H9 (cell line): ENCODE results near the gene EPB41L1. TPM values are rescaled to one million over a fixed set of nuclear protein-coding genes. Genes with fewer than 3 reads are reported as not detected.

Experiments used
- DNase-seq: peaks from one replicate; pipeline ENCODE4 v3.0.0-alpha.2; 2017
- H2AFZ ChIP-seq: one replicate; pipeline ENCODE4 v1.6.1; 2013; ENCODE audit warnings: mild to moderate bottlenecking, low read length, control low read depth, moderate library complexity
- H2AK5ac ChIP-seq: 2 replicates; pipeline ENCODE4 v1.6.1; 2013; ENCODE audit warnings: low read length, control low read depth, mixed read lengths; ENCODE audit not compliant: insufficient read length
- H2BK120ac ChIP-seq: one replicate; pipeline ENCODE4 v1.6.1; 2013; ENCODE audit warnings: low read depth, mild to moderate bottlenecking, low read length, control low read depth, inconsistent platforms; ENCODE audit not compliant: poor library complexity, severe bottlenecking
- H2BK12ac ChIP-seq: 2 replicates; pipeline ENCODE4 v1.6.1; 2013; ENCODE audit warnings: low read length, control low read depth, mixed read lengths, low read depth; ENCODE audit not compliant: insufficient read length
- H2BK15ac ChIP-seq: 2 replicates; pipeline ENCODE4 v1.6.1; 2013; ENCODE audit warnings: low read depth, low read length, control low read depth
- H2BK20ac ChIP-seq: one replicate; pipeline ENCODE4 v1.6.1; 2013; ENCODE audit warnings: low read depth, mild to moderate bottlenecking, low read length, control low read depth, inconsistent platforms; ENCODE audit not compliant: poor library complexity, severe bottlenecking
- H2BK5ac ChIP-seq: 2 replicates; pipeline ENCODE4 v1.6.1; 2013; ENCODE audit warnings: low read length, control low read depth, mixed read lengths; ENCODE audit not compliant: insufficient read length
- H3K14ac ChIP-seq: 2 replicates; pipeline ENCODE4 v1.6.1; 2013; ENCODE audit warnings: low read length, control low read depth; ENCODE audit not compliant: insufficient read depth
- H3K18ac ChIP-seq: 2 replicates; pipeline ENCODE4 v1.6.1; 2013; ENCODE audit warnings: low read depth, mild to moderate bottlenecking, mixed read lengths, low read length, control low read depth; ENCODE audit not compliant: insufficient read length
- H3K23ac ChIP-seq: 2 replicates; pipeline ENCODE4 v1.6.1; 2013; ENCODE audit warnings: low read length, control low read depth, mixed read lengths, low read depth; ENCODE audit not compliant: insufficient read length
- H3K23me2 ChIP-seq: 2 replicates; pipeline ENCODE4 v1.6.1; 2013; ENCODE audit warnings: low read depth, mild to moderate bottlenecking, mixed read lengths, low read length, control low read depth; ENCODE audit not compliant: insufficient read length, poor library complexity, severe bottlenecking
- H3K27ac ChIP-seq: 2 replicates; pipeline ENCODE4 v1.5.1; 2013; ENCODE audit warnings: low read length, control low read depth, mixed read lengths, low read depth; ENCODE audit not compliant: insufficient read length
- H3K27me3 ChIP-seq: 2 replicates; pipeline ENCODE4 v1.6.1; 2013; ENCODE audit warnings: low read length, control low read depth, inconsistent platforms; ENCODE audit not compliant: insufficient read depth
- H3K4ac ChIP-seq: 2 replicates; pipeline ENCODE4 v1.6.1; 2013; ENCODE audit warnings: low read depth, mild to moderate bottlenecking, control low read depth, inconsistent platforms, low read length, moderate library complexity
- H3K4me1 ChIP-seq: 2 replicates; pipeline ENCODE4 v1.6.1; 2013; ENCODE audit warnings: low read length, control low read depth, inconsistent platforms; ENCODE audit not compliant: insufficient read depth
- H3K4me2 ChIP-seq: 2 replicates; pipeline ENCODE4 v1.6.1; 2013; ENCODE audit warnings: low read length, control low read depth, mixed read lengths; ENCODE audit not compliant: insufficient read length, insufficient read depth
- H3K56ac ChIP-seq: 2 replicates; pipeline ENCODE4 v1.6.1; 2013; ENCODE audit warnings: low read depth, mild to moderate bottlenecking, mixed read lengths, low read length, control low read depth; ENCODE audit not compliant: insufficient read length
- H3K79me1 ChIP-seq: 2 replicates; pipeline ENCODE4 v1.6.1; 2013; ENCODE audit warnings: low read depth, mild to moderate bottlenecking, moderate library complexity, low read length, control low read depth, inconsistent platforms; ENCODE audit not compliant: insufficient read depth, poor library complexity, severe bottlenecking
- H3K79me2 ChIP-seq: 2 replicates; pipeline ENCODE4 v1.6.1; 2013; ENCODE audit warnings: low read length, control low read depth, inconsistent platforms; ENCODE audit not compliant: insufficient read depth
- H3K9ac ChIP-seq: 2 replicates; pipeline ENCODE4 v1.6.1; 2013; ENCODE audit warnings: low read length, control low read depth, mixed read lengths; ENCODE audit not compliant: insufficient read length; ENCODE audit errors: extremely low read depth
- H3K9me3 ChIP-seq: one replicate; pipeline ENCODE4 v1.6.1; 2013; ENCODE audit warnings: low read depth, low read length, inconsistent platforms; ENCODE audit not compliant: control insufficient read depth
- H3T11ph ChIP-seq: one replicate; pipeline ENCODE4 v1.6.1; 2013; ENCODE audit warnings: mild to moderate bottlenecking, low read length, control low read depth, inconsistent platforms
- H4K20me1 ChIP-seq: one replicate; pipeline ENCODE4 v1.6.1; 2013; ENCODE audit not compliant: control insufficient read depth, insufficient read length, insufficient read depth
- H4K5ac ChIP-seq: 2 replicates; pipeline ENCODE4 v1.6.1; 2013; ENCODE audit warnings: low read depth, mild to moderate bottlenecking, mixed read lengths, low read length, control low read depth; ENCODE audit not compliant: insufficient read length
- H4K8ac ChIP-seq: replicated peaks from 2 replicates; pipeline ENCODE4 v1.6.1; 2013; ENCODE audit warnings: low read length, control low read depth, mixed read lengths, low read depth; ENCODE audit not compliant: insufficient read length
- H4K91ac ChIP-seq: 2 replicates; pipeline ENCODE4 v1.6.1; 2013; ENCODE audit warnings: low read depth, mild to moderate bottlenecking, moderate library complexity, mixed read lengths, low read length, control low read depth; ENCODE audit not compliant: insufficient read length
- H3K27ac Mint-ChIP-seq, 3 experiments: 2 replicates in 2 of 3; 3 replicates in 1 of 3; pipeline ENCODE4 v1.8.0; 2020 to 2021; ENCODE audit warnings: mixed read lengths in 3 of 3, mild to moderate bottlenecking in 1 of 3, moderate library complexity in 1 of 3
- H3K27me3 Mint-ChIP-seq: 2 replicates; pipeline ENCODE4 v1.8.0; 2021; ENCODE audit warnings: low read depth, mild to moderate bottlenecking, moderate library complexity, mixed read lengths
- H3K36me3 Mint-ChIP-seq, 3 experiments: 2 replicates in 2 of 3; 3 replicates in 1 of 3; pipeline ENCODE4 v1.8.0; 2020 to 2021; ENCODE audit warnings: low read depth in 3 of 3, mixed read lengths in 3 of 3; ENCODE audit not compliant: insufficient read depth in 1 of 3
- H3K4me1 Mint-ChIP-seq, 2 experiments: 2 replicates each; pipeline ENCODE4 v1.8.0; 2020; ENCODE audit warnings: mixed read lengths in 2 of 2
- H3K4me3 Mint-ChIP-seq, 2 experiments: 2 replicates in 1 of 2; 3 replicates in 1 of 2; pipeline ENCODE4 v1.8.0; 2020 to 2021; ENCODE audit warnings: mild to moderate bottlenecking in 2 of 2, mixed read lengths in 2 of 2, moderate library complexity in 1 of 2
- H3K9me3 Mint-ChIP-seq, 2 experiments: 2 replicates in 1 of 2; 3 replicates in 1 of 2; pipeline ENCODE4 v1.8.0; 2020; ENCODE audit warnings: mild to moderate bottlenecking in 2 of 2, mixed read lengths in 2 of 2, moderate library complexity in 1 of 2
- WGBS: extraction: QIAGEN DNeasy Blood & Tissue Kit; methylation state at CpG from one replicate; pipeline ENCODE4 v1.1.7; 2013; ENCODE audit warnings: missing lambda C conversion rate, low lambda C conversion rate, mixed read lengths; ENCODE audit not compliant: insufficient read length; ENCODE audit errors: extremely low coverage; 5-methylcytosine and 5-hydroxymethylcytosine counted together
- total RNA-seq: library from RNA; stranded (reverse); gene quantifications from 2 replicates; pipeline ENCODE4 v1.2.1, GENCODE V29; 2021
- TF ChIP-seq, protein P1 (sequence below): fragments of 200-600 bp; sonication (generic); conservative IDR thresholded peaks from 3 replicates; pipeline ENCODE4 v1.8.0; 2021; ENCODE audit warnings: antibody characterized with exemption, mild to moderate bottlenecking

EPB41L1 gene
- total RNA-seq, 1 experiment from 2014 or later, result 31.1 TPM

DNA sequence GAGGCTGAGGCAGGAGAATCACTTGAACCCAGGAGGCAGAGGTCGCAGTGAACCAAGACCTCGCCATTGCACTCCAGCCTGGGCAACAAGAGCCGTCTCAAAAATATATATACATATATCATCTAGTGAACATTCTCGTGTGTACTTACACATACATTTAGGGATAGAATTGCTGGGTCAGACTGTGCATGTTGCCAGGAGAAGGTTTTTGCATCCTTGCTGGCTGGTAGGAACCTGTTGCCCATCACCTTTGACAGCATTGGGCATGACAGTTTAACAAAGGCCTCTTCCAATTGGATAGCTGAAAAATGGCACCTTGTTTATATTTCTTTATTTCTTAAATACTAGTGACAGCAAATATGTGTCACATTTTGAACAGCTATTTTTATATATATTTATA lies 87.1 kb downstream of the EPB41L1 start:
- Mint-ChIP-seq H3K4me3 (no peak overlapping the region), H3K36me3 (peaks cover 15 to 59% (median 32%) of the 10 kb centered on the region in 3 experiments; a peak in 6 of 7 replicates)
- no peaks in the 10 kb centered on the region for H3K27me3 ChIP-seq

More for the DNA sequence above, 87.1 kb downstream of the EPB41L1 start:
- WGBS, result no CpG with 5 or more reads among the region's 4 CpGs
- Histone ChIP-seq H2BK15ac (no peak overlapping the region), H2BK20ac (no peak overlapping the region), H3K27ac (no peak overlapping the region), H3K9ac (no peak overlapping the region), H4K91ac (no peak overlapping the region), H2BK120ac (no peak overlapping the region), H3K56ac (no peak overlapping the region), H3T11ph (no peak overlapping the region), H3K79me1 (peaks cover 7% of the 10 kb centered on the region), H3K23me2 (peaks cover 5% of the 10 kb centered on the region), H3K23ac (no peak overlapping the region), H3K4me1 (peaks cover 2% of the 10 kb centered on the region; the same call in 1 of the 2 replicates), H3K4ac (no peak overlapping the region), H3K9me3 (no peaks in the 10 kb centered on the region), H3K14ac (no peak overlapping the region), H2BK5ac (no peak overlapping the region), H3K4me2 (no peak overlapping the region), H2BK12ac (no peak overlapping the region), H4K8ac (no peak overlapping the region), H2AFZ (no peak overlapping the region), H3K18ac (no peak overlapping the region), H4K5ac (no peak overlapping the region), H2AK5ac (no peak overlapping the region), H4K20me1 (no peaks in the 10 kb centered on the region), H3K79me2 (peaks cover 7% of the 10 kb centered on the region; the same call in 1 of the 2 replicates)
- no peak for DNase-seq
- H3K27me3 Mint-ChIP-seq, result no peaks in the 10 kb centered on the region
- H3K27ac Mint-ChIP-seq, result no peak overlapping the region
- H3K9me3 Mint-ChIP-seq, result no peaks in the 10 kb centered on the region
- TF ChIP-seq, protein P1, sequence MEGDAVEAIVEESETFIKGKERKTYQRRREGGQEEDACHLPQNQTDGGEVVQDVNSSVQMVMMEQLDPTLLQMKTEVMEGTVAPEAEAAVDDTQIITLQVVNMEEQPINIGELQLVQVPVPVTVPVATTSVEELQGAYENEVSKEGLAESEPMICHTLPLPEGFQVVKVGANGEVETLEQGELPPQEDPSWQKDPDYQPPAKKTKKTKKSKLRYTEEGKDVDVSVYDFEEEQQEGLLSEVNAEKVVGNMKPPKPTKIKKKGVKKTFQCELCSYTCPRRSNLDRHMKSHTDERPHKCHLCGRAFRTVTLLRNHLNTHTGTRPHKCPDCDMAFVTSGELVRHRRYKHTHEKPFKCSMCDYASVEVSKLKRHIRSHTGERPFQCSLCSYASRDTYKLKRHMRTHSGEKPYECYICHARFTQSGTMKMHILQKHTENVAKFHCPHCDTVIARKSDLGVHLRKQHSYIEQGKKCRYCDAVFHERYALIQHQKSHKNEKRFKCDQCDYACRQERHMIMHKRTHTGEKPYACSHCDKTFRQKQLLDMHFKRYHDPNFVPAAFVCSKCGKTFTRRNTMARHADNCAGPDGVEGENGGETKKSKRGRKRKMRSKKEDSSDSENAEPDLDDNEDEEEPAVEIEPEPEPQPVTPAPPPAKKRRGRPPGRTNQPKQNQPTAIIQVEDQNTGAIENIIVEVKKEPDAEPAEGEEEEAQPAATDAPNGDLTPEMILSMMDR, result no peak
- peaks cover 9 to 10% of the 10 kb centered on the region in 2 experiments for H3K4me1 Mint-ChIP-seq
